Fibroblast of peridontal ligament (primary cell): ENCODE measurements around the gene LPAR2.
"Not testable (repeated sequence)": the region's sequence is repeated elsewhere in the genome, so short reads cannot be mapped to it uniquely, and the experiment has no call there.

ENCODE experiments used
- DNase-seq: peaks from one replicate; pipeline ENCODE4 v3.0.0-alpha.2; 2010; ENCODE audit errors: extremely low read depth

The LPAR2 gene

DNA sequence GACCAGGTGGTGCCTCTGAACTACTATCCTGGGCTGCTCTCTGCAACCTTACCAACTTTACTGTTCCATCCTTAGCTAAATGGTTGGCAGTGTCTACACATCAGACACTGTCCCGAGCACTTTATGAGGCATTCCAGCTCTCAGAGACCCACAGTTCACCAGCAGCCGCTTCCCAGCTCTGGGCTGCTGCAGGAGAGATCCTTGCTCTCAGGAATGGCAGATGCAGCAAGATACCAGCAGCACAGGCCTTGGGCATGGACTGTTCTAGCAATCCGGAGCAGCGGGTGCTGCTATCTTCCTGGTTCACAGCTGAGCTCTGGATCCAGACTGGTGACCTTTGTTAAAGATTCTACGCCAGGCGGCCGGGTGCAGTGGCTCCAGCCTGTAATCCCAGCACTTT lies 3.3 kb upstream of the LPAR2 start:
- DNase-seq = no peak

DNA sequence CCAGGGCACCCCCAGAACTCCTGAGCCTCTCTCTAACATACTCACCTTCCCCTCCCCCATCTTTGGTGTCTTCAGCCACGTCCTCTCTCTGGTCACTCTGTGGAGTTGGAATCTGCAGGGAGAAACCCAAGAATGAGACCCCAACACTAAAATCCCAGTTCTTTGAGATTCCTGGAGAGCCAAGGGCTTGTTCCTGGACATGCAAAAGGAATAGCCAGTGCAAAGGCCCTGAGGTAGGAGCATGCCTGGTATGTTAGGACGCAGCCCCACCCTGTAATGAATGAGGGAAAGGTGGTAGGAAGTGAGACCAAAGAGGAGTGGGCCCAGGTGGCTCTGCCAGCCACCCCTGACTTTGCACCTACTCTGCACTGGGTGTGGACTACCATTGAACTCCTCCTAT lies 2.4 kb upstream of the LPAR2 start:
- DNase-seq = no peak

DNA sequence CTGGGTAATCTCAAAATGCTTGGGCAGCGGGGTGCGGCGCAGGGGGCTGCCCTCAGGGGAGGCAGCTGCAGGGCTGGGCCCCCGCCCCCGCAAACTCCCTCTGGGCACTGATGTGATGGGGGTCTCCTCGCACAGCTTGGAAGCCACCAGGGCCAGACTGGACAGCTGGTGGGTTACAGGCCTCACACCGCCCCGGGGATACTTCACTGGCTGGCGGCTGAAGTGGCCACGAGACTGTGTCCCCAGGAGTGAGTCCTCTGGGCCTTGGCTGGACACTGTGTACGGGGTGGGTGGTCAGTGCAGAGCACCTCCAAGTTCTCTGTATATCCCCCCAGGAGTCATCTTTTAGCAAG lies 2.0 kb upstream of the LPAR2 start:
- DNase-seq = no peak

DNA sequence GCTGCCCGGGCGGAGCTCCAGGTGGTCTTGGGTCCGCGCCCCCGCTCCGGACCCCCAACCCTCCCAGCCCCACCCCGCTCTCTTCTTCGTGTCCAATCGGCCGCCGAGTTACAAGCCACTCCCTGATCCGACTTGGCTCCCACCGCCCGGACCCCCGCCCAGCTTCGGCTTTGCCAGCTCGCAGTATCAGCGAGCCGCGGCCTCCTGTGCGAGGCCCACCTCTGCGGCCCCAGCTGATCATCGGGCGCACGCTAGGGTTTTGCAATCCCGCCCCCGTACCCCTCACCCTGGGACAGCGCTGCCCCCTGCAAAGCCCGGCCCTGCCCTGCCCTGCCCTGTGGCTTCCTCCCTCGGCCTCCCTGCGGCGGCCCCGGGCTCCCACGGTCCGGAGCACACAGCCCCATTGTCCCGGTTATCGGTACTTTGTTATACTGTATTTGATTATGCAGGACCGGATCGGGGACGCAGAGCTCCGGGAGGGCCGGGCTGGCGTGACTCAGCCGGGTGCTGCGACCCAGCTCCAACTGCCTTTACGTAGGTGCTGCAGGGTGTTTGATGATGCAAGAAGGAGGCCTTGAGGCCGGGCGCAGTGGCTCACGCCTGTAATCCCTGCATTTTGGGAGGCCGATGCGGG lies 598 bp upstream of the LPAR2 start:
- peak; percentile 35 for DNase-seq

DNA sequence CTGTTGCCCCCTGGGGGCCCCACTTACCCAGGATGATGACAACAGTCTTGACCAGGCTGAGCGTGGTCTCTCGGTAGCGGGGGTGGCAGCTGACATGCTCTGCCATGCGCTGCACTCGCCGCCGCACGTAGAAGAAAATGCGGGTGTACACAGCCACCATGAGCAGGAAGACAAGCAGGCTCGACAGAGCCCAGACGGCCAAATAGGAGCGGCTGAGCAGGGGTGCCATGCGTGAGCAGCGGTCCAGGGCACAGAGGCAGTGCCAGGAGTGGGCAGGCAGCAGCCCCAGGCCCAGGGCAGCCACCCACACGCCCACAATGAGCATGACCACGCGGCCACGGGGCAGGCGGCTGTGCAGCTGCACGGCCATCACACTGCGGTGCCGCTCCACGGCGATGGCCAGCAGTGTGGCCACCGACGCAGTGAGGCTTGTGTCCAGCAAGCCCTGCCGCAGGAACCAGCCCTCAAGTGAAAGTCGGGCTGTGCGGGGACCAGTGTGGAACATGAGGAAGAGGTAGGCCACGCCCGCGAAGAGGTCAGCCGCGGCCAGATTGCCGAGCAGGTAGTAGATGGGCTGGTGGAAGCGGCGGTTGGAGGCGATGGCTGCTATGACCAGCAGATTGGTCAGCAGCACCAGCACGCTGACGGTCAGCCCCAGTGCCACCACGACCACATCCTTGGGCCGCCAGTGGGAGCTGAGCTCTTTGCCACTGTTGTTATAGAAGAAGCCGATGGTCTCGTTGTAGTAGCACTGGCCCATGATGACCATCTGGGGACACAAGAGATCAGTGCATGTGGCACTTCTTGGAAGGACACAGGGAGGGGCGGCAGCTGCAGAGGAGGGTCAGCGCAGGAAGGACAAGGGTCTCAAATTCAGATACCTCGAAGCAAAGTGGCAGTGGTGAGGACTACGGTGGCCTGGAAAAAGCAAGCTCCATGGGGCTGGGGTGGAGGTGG lies 1.2 kb downstream of the LPAR2 start:
- DNase-seq = no peak

DNA sequence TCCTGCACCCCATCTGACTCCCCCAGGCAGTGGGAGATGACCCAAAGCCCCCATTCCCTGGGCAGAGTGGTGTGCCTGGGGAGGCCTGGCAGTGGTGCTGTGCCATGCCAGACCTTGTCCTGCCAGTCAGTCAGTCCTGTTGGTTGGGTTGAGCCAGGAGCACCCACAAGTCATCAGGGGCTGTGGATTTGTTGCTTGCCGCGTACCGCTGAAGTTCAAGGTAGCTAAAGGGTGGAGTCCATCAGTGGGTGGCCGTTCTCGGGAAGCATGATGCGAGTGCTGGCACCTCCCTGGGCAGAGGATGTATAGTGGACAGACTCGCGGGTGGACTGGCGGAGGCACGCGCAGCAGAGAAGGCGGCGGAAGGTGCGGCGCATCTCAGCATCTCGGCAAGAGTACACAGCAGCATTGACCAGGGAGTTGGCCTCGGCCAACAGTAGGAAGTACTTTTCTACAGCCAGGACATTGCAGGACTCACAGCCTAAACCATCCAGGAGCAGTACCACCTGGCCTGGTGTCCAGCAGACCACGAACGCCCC lies 3.9 kb downstream of the LPAR2 start:
- no peak for DNase-seq

DNA sequence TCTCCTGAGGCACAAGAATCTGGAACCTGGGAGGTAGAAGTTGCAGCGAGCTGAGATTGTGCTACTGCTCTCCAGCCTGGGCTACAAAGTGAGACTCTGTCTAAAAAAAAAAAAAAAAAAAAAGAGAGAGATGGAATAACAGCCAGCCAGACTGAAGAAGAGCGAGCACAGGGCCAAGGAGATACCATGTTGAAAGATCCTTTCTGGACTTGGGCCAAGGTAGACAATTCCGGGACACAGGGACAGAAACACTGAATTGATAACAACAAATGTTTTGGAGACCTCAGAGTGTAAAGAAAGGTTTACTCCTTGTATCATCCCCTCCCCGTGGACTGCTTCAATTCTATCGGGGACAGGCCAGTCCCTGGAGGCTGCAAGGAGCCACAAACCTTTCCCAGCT lies 4.6 kb downstream of the LPAR2 start:
- DNase-seq = no peak

DNA sequence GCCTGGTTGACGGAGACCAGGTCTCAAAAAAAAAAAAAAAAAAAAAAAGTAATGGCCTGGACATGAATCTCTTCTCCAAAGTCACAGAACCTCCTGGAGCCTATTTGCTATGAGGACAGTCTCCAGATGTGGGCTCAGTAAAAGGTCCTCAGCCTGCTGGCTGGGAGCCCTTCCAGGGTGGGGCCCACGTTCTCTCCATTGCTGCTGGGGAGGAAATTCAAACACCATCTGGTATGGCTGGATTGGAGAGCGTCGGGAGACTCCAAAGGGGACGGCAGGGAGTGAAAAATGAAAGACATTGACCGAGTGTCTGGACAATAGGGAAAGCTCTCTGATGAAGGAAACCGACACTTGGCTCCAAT lies 8.2 kb downstream of the LPAR2 start:
- no peak for DNase-seq

DNA sequence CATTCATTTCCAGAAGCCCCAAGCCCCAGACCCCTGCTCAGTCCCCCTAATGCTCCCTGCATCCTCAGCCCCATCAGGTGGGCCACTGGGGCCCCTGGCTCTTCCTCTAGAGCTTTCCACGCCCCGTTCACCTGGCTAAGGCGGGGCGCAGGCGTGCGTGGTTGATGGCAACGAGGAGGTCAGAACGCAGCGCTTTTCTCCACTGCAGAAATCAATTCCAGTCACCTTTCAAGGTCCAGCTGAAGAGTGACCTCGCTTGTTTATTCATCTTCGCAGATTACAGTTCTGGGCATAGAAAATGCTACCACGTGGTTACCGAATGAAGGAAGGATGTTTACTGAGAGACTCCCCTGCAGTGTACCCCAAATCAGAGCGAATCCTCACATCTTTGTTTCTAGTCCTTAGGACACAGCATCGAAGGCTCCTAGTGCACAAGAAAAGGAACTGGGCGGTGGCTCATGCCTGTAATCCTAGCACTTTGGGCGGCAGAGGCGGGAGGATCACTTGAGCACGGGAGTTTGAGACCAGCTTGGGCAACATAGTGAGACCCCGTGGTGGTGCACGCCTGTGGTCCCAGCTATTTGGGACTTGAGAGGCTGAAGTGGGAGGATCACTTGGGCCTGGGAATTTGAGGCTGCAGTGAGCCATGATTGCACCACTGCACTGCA lies 8.7 kb downstream of the LPAR2 start:
- DNase-seq = no peak

DNA sequence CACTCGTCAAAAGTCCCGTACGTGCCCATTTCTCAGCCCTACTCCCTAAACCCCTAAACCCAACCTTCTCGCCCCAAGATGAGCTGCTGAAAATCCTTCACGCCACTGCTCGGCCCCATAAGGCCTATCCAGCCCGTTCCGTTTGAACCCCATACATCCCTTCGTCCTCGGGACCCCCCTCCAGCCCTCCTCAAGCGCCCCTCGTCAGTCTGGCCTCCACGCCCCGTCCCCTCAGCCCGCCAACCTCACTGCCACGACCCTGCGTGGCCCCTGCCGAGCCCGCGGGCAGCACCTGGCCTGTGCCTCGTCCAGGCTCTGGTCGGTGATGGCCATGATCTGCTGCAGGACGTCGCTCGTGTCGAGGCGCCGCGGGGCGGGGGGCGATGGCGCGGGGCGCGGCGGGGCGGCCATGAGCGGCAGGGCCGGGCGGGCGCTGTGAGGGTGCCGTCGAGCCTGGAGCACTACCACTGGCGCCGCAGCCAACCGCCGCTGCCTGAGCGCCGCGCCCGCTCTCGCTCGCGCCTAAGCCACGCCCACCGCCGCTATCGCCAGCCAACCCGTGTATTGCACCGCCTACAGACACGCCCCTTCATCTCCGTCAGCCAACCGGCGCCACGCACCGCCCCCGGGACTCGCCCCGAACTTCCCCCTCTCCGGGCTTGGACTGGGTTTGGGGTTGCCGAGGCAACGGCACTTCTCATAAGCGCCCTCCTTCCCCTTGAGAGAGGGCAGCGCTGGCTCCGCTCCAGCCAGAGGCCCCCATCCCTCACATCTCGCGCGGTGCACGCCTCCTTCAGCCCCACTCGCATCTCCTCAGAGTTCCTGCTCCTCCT lies 9.6 kb downstream of the LPAR2 start, which contains the start of gene PBX4:
Gene PBX4, minus strand, starts transcription at position 469 of the 833 bp plus-strand sequence. Its CDS starts 58 bp downstream, at position 411.
- DNase-seq = peak; percentile 76

DNA sequence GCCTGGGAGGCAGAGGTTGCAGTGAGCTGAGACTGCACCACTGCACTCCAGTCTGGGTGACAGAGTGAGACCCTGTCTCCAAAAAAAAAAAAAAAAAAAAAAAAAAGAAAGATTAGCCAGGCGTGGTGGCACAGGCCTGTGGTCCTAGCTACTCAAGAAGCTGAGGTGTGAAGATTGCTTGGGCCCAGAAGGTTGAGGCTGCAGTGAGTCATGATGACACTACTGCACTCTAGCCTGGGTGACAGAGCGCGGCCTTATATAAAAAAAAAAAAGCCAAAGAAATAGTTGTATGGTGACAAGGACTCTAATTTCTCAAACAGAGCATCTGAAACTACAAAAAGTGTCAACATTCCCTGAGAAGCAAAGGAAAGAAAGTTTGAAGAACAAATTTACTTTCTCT lies 12.9 kb downstream of the LPAR2 start:
- no peak for DNase-seq

DNA sequence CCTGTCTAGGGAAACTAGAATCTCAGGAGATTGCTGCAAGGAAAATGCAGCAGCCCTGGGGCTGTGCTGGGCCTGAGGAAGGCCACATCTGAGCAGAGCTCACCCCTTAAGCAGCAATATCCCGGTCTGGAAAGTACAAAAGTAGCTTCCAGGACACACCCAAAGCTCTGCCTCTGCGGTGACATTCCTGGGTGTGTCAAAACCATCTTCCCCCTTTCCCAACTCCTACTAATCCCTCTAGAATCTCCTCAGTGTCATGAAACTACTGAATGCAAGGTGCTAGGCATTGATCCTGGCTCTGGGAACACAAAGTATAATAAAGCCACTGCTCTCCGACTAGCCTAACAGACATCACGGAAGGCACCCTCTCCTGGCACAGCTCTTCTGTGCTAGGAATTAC lies 14.5 kb downstream of the LPAR2 start:
- no peak for DNase-seq

DNA sequence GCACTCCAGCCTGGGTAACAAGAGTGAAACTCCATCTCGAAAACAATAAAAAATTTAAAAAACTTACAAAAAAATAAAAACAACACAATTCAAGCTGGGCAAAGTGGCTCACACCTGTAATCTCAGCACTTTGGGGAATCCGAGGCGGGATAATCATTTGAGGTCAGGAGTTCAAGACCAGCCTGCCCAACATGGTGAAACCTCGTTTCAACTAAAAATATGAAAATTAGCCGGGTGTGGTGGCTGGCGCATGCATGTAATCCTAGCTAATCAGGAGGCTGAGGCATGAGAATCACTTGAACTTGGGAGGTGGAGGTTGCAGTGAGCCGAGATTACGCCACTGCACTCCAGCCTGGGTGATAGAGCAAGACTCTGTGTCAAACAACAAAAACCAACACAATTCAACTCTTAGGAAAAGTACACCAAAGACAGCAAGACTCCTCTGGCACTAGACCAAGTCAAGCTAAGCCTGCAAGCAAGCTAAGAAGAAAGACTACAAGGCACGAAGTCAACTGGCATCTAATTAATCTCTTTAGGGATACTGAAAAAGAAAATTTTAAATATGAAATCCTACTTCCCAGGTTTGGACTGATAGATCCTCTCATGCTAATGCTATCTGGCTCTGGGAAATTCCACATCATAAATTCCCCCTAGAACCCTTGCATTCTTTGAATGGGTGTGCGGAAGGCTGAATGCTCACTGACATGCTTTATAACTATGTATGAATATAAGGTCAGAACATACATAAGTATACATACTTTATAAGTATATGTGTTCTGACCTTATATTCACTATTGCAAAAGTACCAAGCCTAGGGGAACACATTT lies 17.4 kb downstream of the LPAR2 start:
- DNase-seq = no peak

DNA sequence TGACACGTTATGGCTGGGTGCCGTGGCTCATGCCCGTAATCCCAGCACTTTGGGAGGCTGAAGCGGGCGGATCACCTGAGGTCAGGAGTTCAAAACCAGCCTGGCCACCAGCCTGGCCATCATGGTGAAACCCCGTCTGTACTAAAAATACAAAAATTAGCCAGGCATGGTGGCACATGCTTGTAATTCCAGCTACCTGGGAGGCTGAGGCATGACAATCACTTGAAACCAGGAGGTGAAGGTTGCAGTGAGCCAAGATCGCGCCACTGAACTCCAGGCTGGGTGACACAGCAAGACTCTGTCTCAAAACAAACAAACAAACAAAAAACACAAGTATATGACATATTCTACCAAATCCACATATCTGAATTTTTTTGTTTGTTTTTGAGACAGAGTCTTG lies 21.3 kb downstream of the LPAR2 start:
- DNase-seq = not testable (repeated sequence)

DNA sequence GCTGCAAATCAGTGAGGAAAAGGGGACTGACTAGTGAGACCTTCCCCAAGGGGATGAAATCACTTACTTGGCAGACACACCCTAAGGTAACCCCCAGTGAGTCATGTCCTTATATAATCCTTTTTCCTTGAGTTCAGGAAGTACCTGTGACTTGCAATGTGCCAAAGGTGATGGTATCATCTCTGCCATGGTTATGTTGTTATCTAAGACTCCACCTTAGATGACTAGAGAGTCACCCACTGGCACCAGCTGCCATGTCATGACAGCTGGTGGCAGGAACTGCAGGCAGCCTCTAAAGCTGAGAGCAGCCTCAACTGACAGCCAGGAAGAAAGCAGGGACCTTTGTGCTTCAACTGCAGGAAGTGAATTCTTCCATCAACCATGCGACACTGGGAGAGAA lies 22.0 kb downstream of the LPAR2 start:
- no peak for DNase-seq

DNA sequence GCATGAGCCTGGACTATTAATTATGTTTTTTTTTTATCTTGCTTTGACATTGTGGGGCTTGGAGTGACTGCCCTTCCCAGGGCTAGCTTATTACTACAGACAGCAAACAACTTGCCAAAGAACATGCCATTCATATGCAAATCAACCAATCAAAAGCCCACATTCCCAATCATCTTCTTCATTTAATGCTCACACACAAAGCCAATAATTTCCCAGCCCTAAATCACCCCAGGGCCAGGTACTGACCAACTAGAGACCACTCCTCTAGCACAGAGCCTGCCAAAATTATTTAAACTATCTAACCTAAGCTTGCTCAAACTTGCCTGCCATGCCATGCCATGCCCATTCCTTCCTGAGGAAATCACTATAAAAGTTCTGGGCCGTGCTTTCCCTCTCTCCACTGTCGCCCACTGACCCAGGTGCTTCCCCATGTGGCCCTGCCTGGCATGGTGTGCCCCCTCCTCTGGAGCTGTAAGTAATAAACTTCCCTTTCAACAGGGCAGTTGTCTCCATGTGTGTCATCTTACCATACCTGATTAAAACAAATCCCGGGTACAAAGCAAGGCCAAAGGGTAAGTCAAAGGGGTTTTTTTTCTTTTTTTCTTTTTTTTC lies 25.2 kb downstream of the LPAR2 start:
- no peak for DNase-seq

DNA sequence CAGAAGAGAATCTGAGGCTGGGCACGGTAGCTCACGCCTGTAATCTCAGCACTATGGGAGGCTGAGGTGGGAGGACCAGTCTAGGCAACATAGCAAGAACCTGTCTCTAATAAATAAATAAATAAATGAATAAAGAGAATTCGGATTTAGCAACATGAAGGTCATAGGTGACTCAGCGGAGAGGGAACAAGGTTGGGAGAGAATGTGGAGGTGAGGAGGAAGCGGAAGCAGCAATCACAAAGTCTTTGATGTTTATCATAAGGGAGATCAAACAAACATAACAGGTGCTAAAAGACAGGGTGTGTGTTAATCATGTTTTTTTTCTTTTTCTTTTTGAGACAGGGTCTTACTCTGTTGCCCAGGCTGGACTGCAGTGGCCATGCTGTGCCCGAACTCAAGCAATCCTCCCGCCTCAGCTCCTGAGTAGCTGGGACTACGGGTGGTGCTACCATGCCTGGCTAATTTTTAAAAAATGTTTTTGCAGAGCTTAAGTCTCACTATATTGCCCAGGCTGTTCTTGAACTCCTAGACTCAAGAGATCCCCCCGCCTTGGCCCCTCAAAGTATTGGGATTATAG lies 25.8 kb downstream of the LPAR2 start:
- no peak for DNase-seq

DNA sequence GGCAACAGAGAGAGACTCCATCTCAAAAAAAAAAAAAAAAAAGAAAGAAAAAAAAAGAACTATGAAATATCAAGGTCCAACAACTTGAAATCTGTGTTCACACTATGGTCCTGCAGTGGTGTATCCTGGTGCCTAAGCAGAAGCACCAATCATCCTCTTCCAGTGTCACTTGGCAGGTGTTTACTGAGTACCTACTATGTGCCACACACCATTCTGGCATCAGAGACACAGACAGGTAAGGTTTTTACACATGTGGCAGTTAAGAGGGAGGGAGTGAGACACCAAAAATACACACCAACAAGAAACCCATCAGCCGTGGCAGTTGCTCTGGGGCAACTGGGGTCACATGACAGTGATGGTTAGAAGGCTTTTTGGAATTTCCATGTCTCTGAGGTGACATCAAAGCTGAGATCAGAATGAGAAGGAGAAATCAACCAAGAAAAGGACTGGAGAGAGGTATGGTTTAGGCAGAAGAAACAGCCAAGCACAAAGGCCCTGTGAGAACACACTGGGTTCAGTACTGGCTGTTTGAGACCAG lies 27.2 kb downstream of the LPAR2 start:
- no peak for DNase-seq

DNA sequence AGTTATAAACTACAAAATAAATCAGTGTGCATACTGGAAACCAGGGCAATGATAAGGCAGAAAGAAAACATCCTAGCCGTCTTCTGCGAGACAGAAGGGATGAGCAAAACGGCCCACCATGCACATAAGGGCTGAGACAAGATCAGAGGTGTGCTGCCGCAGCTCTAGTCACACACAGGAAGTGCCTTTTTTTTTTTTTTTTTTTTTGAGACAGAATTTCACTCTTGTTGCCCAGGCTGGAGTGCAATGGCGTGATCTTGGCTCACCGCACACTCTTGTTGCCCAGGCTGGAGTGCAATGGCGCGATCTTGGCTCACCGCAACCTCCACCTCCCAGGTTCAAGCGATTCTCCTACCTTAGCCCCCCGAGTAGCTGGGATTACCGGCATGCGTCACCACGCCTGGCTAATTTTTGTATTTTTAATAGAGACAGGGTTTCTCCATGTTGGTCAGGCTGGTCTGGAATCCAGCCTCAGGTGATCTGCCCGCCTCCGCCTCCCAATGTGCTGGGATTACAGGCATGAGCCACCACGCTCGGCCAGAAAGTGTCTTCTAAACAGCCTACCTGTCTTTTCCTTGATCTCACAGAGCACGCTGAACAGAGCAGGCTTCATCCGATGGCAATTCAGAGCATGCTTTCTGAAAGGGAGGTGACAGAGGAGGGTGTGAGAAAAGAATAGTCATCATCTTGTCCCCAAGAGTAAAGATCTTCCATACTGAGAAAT lies 29.1 kb downstream of the LPAR2 start:
- not testable (repeated sequence) for DNase-seq
